CD4-positive, alpha-beta T cell treated with Interleukin-4 for 1 hour (primary cell): ENCODE results near the gene EXD3.
A peak's percentile ranks its signal among the peaks of the same experiment; 100 is the strongest.

ENCODE experiments used
- DNase-seq, 2 donors: peaks; one replicate each; pipeline ENCODE4 v3.0.0-alpha.2; 2020 to 2022

EXD3 gene

GRCh38 chr9:137409515-137409914, 13.4 kb downstream of the EXD3 start:
- no peak for DNase-seq

- DNase-seq = no peak
Measured at GRCh38 chr9:137408651-137409405, 14.1 kb downstream of the EXD3 start.

GRCh38 chr9:137407590-137408300, 15.2 kb downstream of the EXD3 start:
- DNase-seq = no peak

GRCh38 chr9:137406876-137407589, 15.9 kb downstream of the EXD3 start:
- DNase-seq = peak; percentile 57 to 69

GRCh38 chr9:137406085-137406760, 16.7 kb downstream of the EXD3 start:
- no peak for DNase-seq

GRCh38 chr9:137405677-137406081, 17.3 kb downstream of the EXD3 start:
- no peak for DNase-seq

- DNase-seq = no peak
Measured at GRCh38 chr9:137404961-137405567, 17.9 kb downstream of the EXD3 start.

GRCh38 chr9:137403269-137403668, 19.7 kb downstream of the EXD3 start:
- no peak for DNase-seq

- DNase-seq = no peak
Measured at GRCh38 chr9:137402746-137403145, 20.2 kb downstream of the EXD3 start.

- no peak for DNase-seq
Measured at GRCh38 chr9:137398561-137399468, 24.1 kb downstream of the EXD3 start.

- no peak for DNase-seq
Measured at GRCh38 chr9:137397675-137398423, 25.1 kb downstream of the EXD3 start.

- no peak for DNase-seq
Measured at GRCh38 chr9:137396634-137397367, 26.2 kb downstream of the EXD3 start.

- no peak for DNase-seq
Measured at GRCh38 chr9:137396227-137396626, 26.7 kb downstream of the EXD3 start.

GRCh38 chr9:137395666-137396010, 27.3 kb downstream of the EXD3 start:
- DNase-seq = no peak

- DNase-seq = no peak
Measured at GRCh38 chr9:137394866-137395665, 27.9 kb downstream of the EXD3 start.

GRCh38 chr9:137393176-137394150, 29.5 kb downstream of the EXD3 start:
- DNase-seq = no peak

GRCh38 chr9:137392232-137393007, 30.5 kb downstream of the EXD3 start:
- DNase-seq = no peak
